Glutamatergic neuron (in vitro differentiated cells): Measurements from ENCODE around the gene DHDDS. TPM values are rescaled to one million over a fixed set of nuclear protein-coding genes. Genes with fewer than 3 reads are reported as not detected.

Experiments used
- DNase-seq: peaks from one replicate; pipeline ENCODE4 v3.0.0; 2022
- H3K27ac Mint-ChIP-seq: one replicate; pipeline ENCODE4 v1.8.0; 2020; ENCODE audit warnings: mild to moderate bottlenecking, mixed read lengths, inconsistent platforms; ENCODE audit not compliant: unreplicated experiment
- H3K27me3 Mint-ChIP-seq: one replicate; pipeline ENCODE4 v1.8.0; 2020; ENCODE audit warnings: mild to moderate bottlenecking, moderate library complexity, mixed read lengths, inconsistent platforms; ENCODE audit not compliant: unreplicated experiment
- H3K36me3 Mint-ChIP-seq: one replicate; pipeline ENCODE4 v1.8.0; 2020; ENCODE audit warnings: mild to moderate bottlenecking, mixed read lengths, inconsistent platforms; ENCODE audit not compliant: unreplicated experiment
- H3K4me1 Mint-ChIP-seq: one replicate; pipeline ENCODE4 v1.8.0; 2020; ENCODE audit warnings: mild to moderate bottlenecking, low read depth, mixed read lengths, inconsistent platforms; ENCODE audit not compliant: unreplicated experiment
- H3K4me3 Mint-ChIP-seq: one replicate; pipeline ENCODE4 v1.8.0; 2020; ENCODE audit warnings: mild to moderate bottlenecking, mixed read lengths, inconsistent platforms; ENCODE audit not compliant: unreplicated experiment
- H3K9me3 Mint-ChIP-seq: one replicate; pipeline ENCODE4 v1.8.0; 2020; ENCODE audit warnings: mild to moderate bottlenecking, moderate library complexity, mixed read lengths, inconsistent platforms; ENCODE audit not compliant: unreplicated experiment
- CTCF ChIP-seq: fragments of 200-600 bp; sonication (generic); IDR thresholded peaks from one replicate; pipeline ENCODE4 v1.5.0; 2021; ENCODE audit not compliant: partially characterized antibody, unreplicated experiment
- total RNA-seq: library from RNA; stranded (reverse); fragmentation: NEBNext Ultra II Directional; extraction: Animal tissue kit (Norgen Biotek cat#: 25700); gene quantifications from one replicate; pipeline ENCODE4 v1.2.1, GENCODE V29; 2021; ENCODE audit not compliant: unreplicated experiment

Gene DHDDS
- total RNA-seq, 1 donor from 2014 or later, result 64.6 TPM

- Mint-ChIP-seq H3K4me3 (no peak overlapping the region), H3K27ac (no peak overlapping the region), H3K9me3 (peaks cover 1% of the 10 kb centered on the region), H3K36me3 (peaks cover 6% of the 10 kb centered on the region), H3K4me1 (no peaks in the 10 kb centered on the region), H3K27me3 (no peaks in the 10 kb centered on the region)
- no peak for TF ChIP-seq CTCF
- DNase-seq, result no peak
These were observed 85.1 kb downstream of the DHDDS start for GRCh38 chr1:26516987-26517765.

- no peak overlapping the region for H3K4me3 Mint-ChIP-seq
These were observed 85.6 kb downstream of the DHDDS start for GRCh38 chr1:26517766-26518049.

GRCh38 chr1:26518355-26518754, 86.2 kb downstream of the DHDDS start:
- no peak overlapping the region for H3K4me3 Mint-ChIP-seq
- no peaks in the 10 kb centered on the region for H3K9me3 Mint-ChIP-seq
- no peaks in the 10 kb centered on the region for H3K27me3 Mint-ChIP-seq
- DNase-seq, result no peak
- no peak for TF ChIP-seq CTCF
- no peaks in the 10 kb centered on the region for H3K4me1 Mint-ChIP-seq
- H3K27ac Mint-ChIP-seq, result no peak overlapping the region
- H3K36me3 Mint-ChIP-seq, result no peaks in the 10 kb centered on the region

More at GRCh38 chr1:26517766-26518049, 85.6 kb downstream of the DHDDS start:
- Mint-ChIP-seq H3K27ac (no peak overlapping the region), H3K9me3 (no peaks in the 10 kb centered on the region), H3K4me1 (no peaks in the 10 kb centered on the region), H3K27me3 (no peaks in the 10 kb centered on the region), H3K36me3 (peaks cover under 1% of the 10 kb centered on the region)
- DNase-seq, result no peak
- no peak for TF ChIP-seq CTCF

GRCh38 chr1:26520339-26520738, 88.2 kb downstream of the DHDDS start:
- TF ChIP-seq CTCF, result no peak
- Mint-ChIP-seq H3K9me3 (no peaks in the 10 kb centered on the region), H3K36me3 (no peaks in the 10 kb centered on the region), H3K4me3 (no peak overlapping the region), H3K27ac (no peak overlapping the region), H3K4me1 (no peaks in the 10 kb centered on the region), H3K27me3 (no peaks in the 10 kb centered on the region)
- DNase-seq, result no peak

Other genes starting within 250 kb of the DHDDS start
- not detected for gene CATSPER4, start 241.7 kb upstream of the DHDDS start, total RNA-seq
- gene CEP85, start 198.1 kb upstream of the DHDDS start, total RNA-seq, result 28.2 TPM
- 412 TPM for gene SH3BGRL3, start 152.2 kb upstream of the DHDDS start, total RNA-seq
- 11.4 TPM for gene UBXN11, start 125.7 kb upstream of the DHDDS start, total RNA-seq
- gene CD52, start 114.4 kb upstream of the DHDDS start, total RNA-seq, result 2.8 TPM
- 2.2 TPM for gene CRYBG2, start 78.2 kb upstream of the DHDDS start, total RNA-seq
- not detected for gene ZNF683, start 59.6 kb upstream of the DHDDS start, total RNA-seq
- 97.3 TPM for gene LIN28A, start 21.5 kb upstream of the DHDDS start, total RNA-seq
- gene HMGN2, start 40.1 kb downstream of the DHDDS start, total RNA-seq, result 187 TPM
- gene RPS6KA1, start 97.4 kb downstream of the DHDDS start, total RNA-seq, result 10.8 TPM